Umbilical cord (tissue), 1 donor: ENCODE measurements around the gene SIAH2. TPM values are rescaled to one million over a fixed set of nuclear protein-coding genes. Genes with fewer than 3 reads are reported as not detected.

Experiments used
- total RNA-seq: library from RNA; depleted of rRNA; stranded (reverse); fragments of >200 nt; gene quantifications from one replicate; pipeline ENCODE4 v1.2.3, GENCODE V29; 2014; ENCODE audit warnings: low replicate concordance; ENCODE audit not compliant: insufficient read depth

Gene SIAH2
- total RNA-seq, 1 donor from 2014 or later: 87.6 TPM

Other genes with a start within 250 kb of the SIAH2 start
- gene SERP1, start 216.7 kb downstream of the SIAH2 start, total RNA-seq: 190 TPM
- 291 TPM for gene EIF2A, start 216.4 kb downstream of the SIAH2 start, total RNA-seq
- 59.9 TPM for gene SELENOT, start 159.8 kb downstream of the SIAH2 start, total RNA-seq
- not detected for gene ERICH6, start 59.2 kb downstream of the SIAH2 start, total RNA-seq
- gene MINDY4B, start 142.3 kb upstream of the SIAH2 start, total RNA-seq: not detected
- 3.4 TPM for gene CLRN1, start 209.6 kb upstream of the SIAH2 start, total RNA-seq